Pancreas (tissue), 10 donors: Measurements from ENCODE around the gene TIMM10. TPM values are rescaled to one million over a fixed set of nuclear protein-coding genes. Genes with fewer than 3 reads are reported as not detected.

Experiments used
- ATAC-seq, 4 donors: fragments of 200-7000 bp; cut with Tn5 transposase; one replicate each; pipeline versions ENCODE4 v1.8.0 to v1.9.1; 2020; ENCODE audit warnings: mild to moderate bottlenecking in 4 of 4, moderate library complexity in 4 of 4
- DNase-seq, 6 donors: peaks; one replicate each; pipeline ENCODE4 v3.0.0-alpha.2; 2020
- FAIRE-seq: peaks from 2 replicates; lab custom pipeline; 2012; peaks lifted over from hg19 to GRCh38; lab: Jason Lieb, UNC
- H3K27ac ChIP-seq, 4 donors: fragments of 200-600 bp; sonication (generic); 1 replicate in 3 of 4; 2 replicates in 1 of 4; pipeline versions ENCODE4 v1.5.0 to v1.8.0; 2020
- H3K27me3 ChIP-seq, 4 donors: fragments of 200-600 bp; one replicate each; pipeline ENCODE4 v1.8.0; 2021
- H3K36me3 ChIP-seq, 3 donors: fragments of 200-600 bp; sonication (generic) in 1 of 3; one replicate each; pipeline versions ENCODE4 v1.5.0 to v1.8.0; 2020 to 2021
- H3K4me1 ChIP-seq, 3 donors: fragments of 200-600 bp; one replicate each; pipeline ENCODE4 v1.8.0; 2021
- H3K4me3 ChIP-seq, 4 donors: fragments of 200-600 bp; sonication (generic) in 2 of 4; one replicate each; pipeline versions ENCODE4 v1.5.0 to v1.8.0; 2020 to 2021
- H3K9me3 ChIP-seq, 4 donors: fragments of 200-600 bp; one replicate each; pipeline ENCODE4 v1.8.0; 2021
- WGBS, 2 donors: extraction: QIAGEN DNeasy Blood & Tissue Kit; methylation state at CpG; one replicate each; pipeline ENCODE4 v1.1.7; 2013; 5-methylcytosine and 5-hydroxymethylcytosine counted together
- intact Hi-C, 3 donors: fragments of 100-400 bp; cut with DNase I; formaldehyde crosslinking; loops; one replicate each; pipeline versions ENCODE4 v1.11.1 to v1.14.2; 2022
- polyA plus RNA-seq, 2 donors: library from polyadenylated mRNA; stranded (reverse); fragments of 200-250 nt; gene quantifications; one replicate each; pipeline ENCODE4 v1.2.3, GENCODE V29; 2013
- total RNA-seq, 6 donors: library from RNA; stranded (reverse); fragmentation: NEBNext Ultra II Directional in 4 of 6; extraction: Animal tissue kit (Norgen Biotek cat#: 25700) in 4 of 6; gene quantifications; one replicate each; pipeline versions ENCODE4 v1.2.1 to v1.2.4, GENCODE V29; 2021 to 2023
- TF ChIP-seq, protein P1 (sequence below), 4 donors: fragments of 200-600 bp; sonication (generic) in 3 of 4; IDR thresholded peaks; one replicate each; pipeline versions ENCODE4 v1.5.0 to v1.8.0; 2021; ENCODE audit warnings: antibody characterized with exemption in 4 of 4
- donor health status: healthy with polysubstance abuse.
- donor health status: DM: no; HTN: no; CAD: no; lungs with moderate emphysema.
- donor health status: DM: no; HTN: no; CAD: no.
- donor health status: control.
- donor health status: control.
- donor health status: Bipolar disorder and iron deficiency.
- donor health status: DM: yes; HTN: yes; CAD: no.
- donor health status: DM: no; HTN: no; CAD: no.
- donor health status: DM: no; HTN: no; CAD: no.
- donor health status: DM: yes; HTN: yes; CAD: no.

TIMM10 gene
- total and polyA plus RNA-seq, 8 donors, result 12.2 to 32.6 (median 21.7) TPM

GRCh38 chr11:57549983-57550382, 19.4 kb upstream of the TIMM10 start:
- intact Hi-C loops, result no loop called here
- Histone ChIP-seq H3K36me3 (peaks cover 0 to 11% (median 0%) of the 10 kb centered on the region in 3 donors), H3K27me3 (no peaks in the 10 kb centered on the region), H3K27ac (no peak overlapping the region), H3K4me3 (no peak overlapping the region), H3K4me1 (peaks cover 0 to 11% (median 11%) of the 10 kb centered on the region in 3 donors), H3K9me3 (no peaks in the 10 kb centered on the region)
- DNase-seq (no peak), ATAC-seq (no peak), FAIRE-seq (no peak)
- WGBS, 2 donors, result 89 to 91% methylated on average over 8 of the region's 8 CpGs
- TF ChIP-seq, protein P1, sequence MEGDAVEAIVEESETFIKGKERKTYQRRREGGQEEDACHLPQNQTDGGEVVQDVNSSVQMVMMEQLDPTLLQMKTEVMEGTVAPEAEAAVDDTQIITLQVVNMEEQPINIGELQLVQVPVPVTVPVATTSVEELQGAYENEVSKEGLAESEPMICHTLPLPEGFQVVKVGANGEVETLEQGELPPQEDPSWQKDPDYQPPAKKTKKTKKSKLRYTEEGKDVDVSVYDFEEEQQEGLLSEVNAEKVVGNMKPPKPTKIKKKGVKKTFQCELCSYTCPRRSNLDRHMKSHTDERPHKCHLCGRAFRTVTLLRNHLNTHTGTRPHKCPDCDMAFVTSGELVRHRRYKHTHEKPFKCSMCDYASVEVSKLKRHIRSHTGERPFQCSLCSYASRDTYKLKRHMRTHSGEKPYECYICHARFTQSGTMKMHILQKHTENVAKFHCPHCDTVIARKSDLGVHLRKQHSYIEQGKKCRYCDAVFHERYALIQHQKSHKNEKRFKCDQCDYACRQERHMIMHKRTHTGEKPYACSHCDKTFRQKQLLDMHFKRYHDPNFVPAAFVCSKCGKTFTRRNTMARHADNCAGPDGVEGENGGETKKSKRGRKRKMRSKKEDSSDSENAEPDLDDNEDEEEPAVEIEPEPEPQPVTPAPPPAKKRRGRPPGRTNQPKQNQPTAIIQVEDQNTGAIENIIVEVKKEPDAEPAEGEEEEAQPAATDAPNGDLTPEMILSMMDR (IDR thresholded peaks at IDR 0.05), result no peak

DNA sequence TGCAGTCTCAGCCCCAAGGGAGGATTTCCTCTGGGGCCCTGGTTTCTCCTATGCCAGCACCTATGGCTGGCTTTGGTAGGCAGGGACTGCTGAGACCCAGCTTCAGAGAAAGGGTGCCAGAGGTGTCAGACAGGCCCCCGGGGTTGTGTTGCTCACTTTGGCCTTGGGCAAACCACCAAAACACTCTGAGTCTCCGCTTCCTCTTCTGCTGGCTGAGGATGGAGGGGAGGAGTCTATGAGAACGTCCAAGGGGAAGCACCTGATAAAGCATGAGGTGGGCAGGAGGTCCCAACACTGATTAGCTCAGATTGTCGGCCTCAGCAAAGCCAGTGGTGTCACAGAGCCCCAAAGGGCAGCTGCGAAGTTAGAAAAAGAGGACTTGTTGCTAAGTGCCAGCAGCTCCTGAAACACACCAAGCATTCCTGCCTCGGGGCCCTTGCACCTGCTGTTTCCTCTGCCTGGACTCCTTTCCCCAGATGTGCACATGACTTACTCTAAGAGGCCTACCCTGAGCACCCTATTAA, 17.4 kb upstream of the TIMM10 start:
- peaks cover 0 to 4% (median 0%) of the 10 kb centered on the region in 3 donors for H3K36me3 ChIP-seq
- H3K4me1 ChIP-seq, result peaks cover 0 to 11% (median 11%) of the 10 kb centered on the region in 3 donors
- DNase-seq, result peak in 3 of 6 donors; percentile 44 to 56 (median 47)
- H3K4me3 ChIP-seq, result no peak overlapping the region
- FAIRE-seq, result no peak
- TF ChIP-seq, protein P1 (IDR thresholded peaks at IDR 0.05), result no peak
- H3K9me3 ChIP-seq, result no peaks in the 10 kb centered on the region
- peak in 3 of 4 donors; percentile 37 to 65 (median 51) for ATAC-seq
- peak overlapping the region in 1 of 4 donors; percentile 6 for H3K27ac ChIP-seq
- no peaks in the 10 kb centered on the region for H3K27me3 ChIP-seq
- 26 to 29% methylated on average over 6 of the region's 6 CpGs for WGBS, 2 donors
- intact Hi-C loops, result no loop called here

- no peak for ATAC-seq
- no peak for FAIRE-seq
- Histone ChIP-seq H3K4me3 (no peak overlapping the region), H3K36me3 (peaks cover 0 to 2% (median 0%) of the 10 kb centered on the region in 3 donors), H3K27ac (no peak overlapping the region), H3K9me3 (no peaks in the 10 kb centered on the region), H3K27me3 (no peaks in the 10 kb centered on the region), H3K4me1 (peaks cover 0 to 4% (median 3%) of the 10 kb centered on the region in 3 donors)
- WGBS, 2 donors, result 70 to 75% methylated on average over 5 of the region's 5 CpGs
- DNase-seq, result no peak
- intact Hi-C loops, result no loop called here
- TF ChIP-seq, protein P1 (IDR thresholded peaks at IDR 0.05), result no peak
Measured at GRCh38 chr11:57546869-57547475, 16.4 kb upstream of the TIMM10 start.

DNA sequence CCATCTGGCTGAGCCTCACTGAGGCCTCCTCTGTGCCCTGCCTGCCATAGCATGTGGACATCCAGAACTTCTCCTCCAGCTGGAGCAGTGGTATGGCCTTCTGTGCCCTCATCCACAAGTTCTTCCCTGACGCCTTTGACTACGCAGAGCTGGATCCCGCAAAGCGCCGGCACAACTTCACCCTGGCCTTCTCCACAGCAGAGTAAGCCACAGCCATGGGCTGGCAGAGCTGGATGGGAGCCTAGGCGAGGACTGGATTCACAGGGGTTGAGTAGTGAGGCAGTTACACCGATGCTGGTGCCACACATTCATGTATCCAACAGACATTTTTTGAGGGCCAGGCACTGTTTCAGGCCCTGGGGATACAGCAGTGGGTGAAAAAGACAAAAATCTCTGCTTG, 15.9 kb upstream of the TIMM10 start:
- Histone ChIP-seq H3K27me3 (no peaks in the 10 kb centered on the region), H3K27ac (no peak overlapping the region), H3K9me3 (no peaks in the 10 kb centered on the region), H3K36me3 (no peaks in the 10 kb centered on the region), H3K4me1 (no peaks in the 10 kb centered on the region), H3K4me3 (no peak overlapping the region)
- no peak for DNase-seq
- FAIRE-seq, result no peak
- no peak for ATAC-seq
- intact Hi-C loops, result no loop called here
- TF ChIP-seq, protein P1 (IDR thresholded peaks at IDR 0.05), result no peak
- WGBS, 2 donors, result 97 to 99% methylated on average over 7 of the region's 7 CpGs

DNA sequence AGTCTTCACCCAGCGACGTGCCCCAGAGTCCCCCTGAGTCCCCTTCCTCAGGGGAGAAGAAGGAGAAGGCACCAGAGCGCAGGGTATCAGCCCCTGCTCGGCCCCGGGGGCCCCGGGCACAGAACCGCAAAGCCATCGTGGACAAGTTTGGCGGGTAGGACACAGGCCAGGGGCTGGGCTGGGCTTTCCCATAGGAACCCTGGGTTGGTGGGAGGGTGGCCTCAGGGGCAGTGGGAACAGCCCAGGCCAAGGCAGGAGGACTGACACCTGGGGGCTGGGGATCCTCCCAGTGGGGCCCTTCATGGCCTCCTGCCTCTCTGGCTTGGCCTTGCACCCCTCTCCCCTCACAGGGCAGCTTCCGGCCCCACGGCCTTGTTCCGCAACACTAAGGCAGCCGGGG, 15.3 kb upstream of the TIMM10 start:
- intact Hi-C loops, result no loop called here
- no peaks in the 10 kb centered on the region for H3K27me3 ChIP-seq
- no peaks in the 10 kb centered on the region for H3K36me3 ChIP-seq
- no peak overlapping the region for H3K4me3 ChIP-seq
- TF ChIP-seq, protein P1 (IDR thresholded peaks at IDR 0.05), result no peak
- ATAC-seq (no peak), DNase-seq (peak in 1 of 6 donors; percentile 65), FAIRE-seq (no peak)
- no peak overlapping the region for H3K27ac ChIP-seq
- no peaks in the 10 kb centered on the region for H3K9me3 ChIP-seq
- 89 to 95% methylated on average over 12 to 13 of the region's 13 CpGs for WGBS, 2 donors
- H3K4me1 ChIP-seq, result no peaks in the 10 kb centered on the region
